Activated CD4-positive, alpha-beta T cell treated with anti-CD3 and anti-CD28 coated beads, Interleukin-2, amount 50 U/mL, for 48 hours (primary cell): ENCODE results near the gene KAT2B.

Experiments used
- DNase-seq, 2 experiments: peaks; one replicate each; pipeline ENCODE4 v3.0.0-alpha.2; 2020

The KAT2B gene

DNA sequence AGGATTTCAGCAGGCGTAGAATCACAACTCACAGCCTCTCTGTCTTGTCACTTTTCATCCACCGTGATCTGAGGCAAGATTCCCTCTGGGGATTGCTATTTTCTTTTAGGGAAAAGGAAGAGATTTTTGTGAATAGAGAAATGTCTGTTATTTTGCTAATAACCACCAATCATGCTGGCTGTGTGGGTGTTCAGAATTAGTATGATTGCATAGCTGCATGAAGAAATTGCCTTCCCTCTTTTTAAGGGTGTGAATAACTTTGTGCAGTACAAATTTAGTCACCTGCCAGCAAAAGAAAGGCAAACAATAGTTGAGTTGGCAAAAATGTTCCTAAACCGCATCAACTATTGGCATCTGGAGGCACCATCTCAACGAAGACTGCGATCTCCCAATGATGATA is 60.8 kb downstream of the KAT2B start:
- DNase-seq, result no peak

DNA sequence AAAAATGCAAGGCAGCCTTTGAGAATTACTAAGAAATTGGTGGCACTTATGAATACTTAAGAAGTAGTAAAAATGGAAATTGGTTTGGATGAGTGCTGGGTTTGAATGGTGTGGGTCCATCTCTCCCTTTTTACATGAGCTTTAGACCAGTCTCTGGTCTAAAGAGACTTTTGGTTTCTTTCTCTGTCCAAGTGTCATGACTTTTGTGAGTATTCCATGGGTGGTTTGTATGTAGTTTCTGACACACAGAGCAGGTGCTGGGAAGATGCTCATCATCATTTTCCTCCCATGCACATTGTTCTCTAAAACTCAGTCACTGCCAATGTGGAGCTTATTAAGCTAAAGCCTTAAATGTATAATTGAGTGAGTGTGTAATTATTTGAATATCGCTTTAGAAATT is 63.5 kb downstream of the KAT2B start:
- DNase-seq, result no peak

DNA sequence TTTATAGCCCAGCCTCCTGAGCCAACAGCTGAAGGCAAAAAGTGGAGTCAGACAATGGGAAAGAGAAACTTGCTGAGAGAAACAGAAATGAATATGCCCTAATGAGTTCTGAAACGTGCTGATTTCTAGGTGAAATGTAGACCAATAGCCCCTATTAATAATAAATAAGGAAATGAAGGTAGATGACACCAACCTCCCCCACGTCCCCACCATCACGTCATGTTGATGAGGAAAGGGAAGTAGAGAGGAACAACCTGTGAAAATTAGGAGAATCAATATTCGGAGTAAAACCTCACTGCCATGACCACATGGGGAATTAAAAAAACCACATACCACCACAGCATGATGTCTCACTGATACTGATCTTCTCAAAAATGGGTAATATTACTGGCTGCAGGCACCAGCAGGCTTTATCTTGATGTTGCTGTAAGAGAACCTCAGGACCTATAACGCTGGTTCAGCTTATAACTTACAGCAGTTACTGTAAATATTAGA is 64.0 kb downstream of the KAT2B start:
- peak; percentile 52 to 63 for DNase-seq

DNA sequence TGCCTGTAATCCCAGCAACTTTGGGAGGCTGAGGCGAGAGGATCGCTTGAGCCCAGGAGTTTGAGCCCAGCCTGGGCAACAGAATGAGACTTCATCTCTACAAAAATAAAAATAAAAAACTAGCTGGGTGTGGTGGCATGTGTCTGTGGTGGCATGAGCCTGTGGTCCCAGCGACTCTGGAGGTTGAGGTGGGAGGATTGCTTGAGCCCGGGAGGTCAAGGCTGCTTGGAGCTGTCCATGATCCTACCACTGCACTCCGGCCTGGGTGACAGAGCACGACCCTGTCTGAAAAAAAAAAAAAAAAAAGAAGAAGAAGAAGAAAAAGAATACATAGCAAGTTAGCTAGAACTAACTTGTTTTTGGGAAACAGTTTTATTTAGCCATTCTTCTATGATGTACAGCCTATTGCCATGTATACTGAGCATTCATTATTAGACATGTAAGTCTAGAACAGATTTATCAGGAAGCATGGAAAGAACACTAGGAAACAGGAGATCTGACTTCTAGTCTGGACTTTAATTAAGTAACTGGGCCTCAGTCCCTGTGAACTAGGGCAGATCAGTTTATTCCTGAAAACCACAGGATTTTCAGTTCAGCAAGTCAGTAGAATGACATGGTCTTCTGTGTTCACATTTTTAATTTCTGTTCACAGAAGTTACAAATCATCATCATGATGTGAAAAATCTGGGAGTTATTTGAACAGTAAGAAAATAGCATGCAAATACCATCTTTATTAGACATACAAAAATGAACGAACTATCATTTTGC is 65.5 kb downstream of the KAT2B start:
- no peak for DNase-seq

DNA sequence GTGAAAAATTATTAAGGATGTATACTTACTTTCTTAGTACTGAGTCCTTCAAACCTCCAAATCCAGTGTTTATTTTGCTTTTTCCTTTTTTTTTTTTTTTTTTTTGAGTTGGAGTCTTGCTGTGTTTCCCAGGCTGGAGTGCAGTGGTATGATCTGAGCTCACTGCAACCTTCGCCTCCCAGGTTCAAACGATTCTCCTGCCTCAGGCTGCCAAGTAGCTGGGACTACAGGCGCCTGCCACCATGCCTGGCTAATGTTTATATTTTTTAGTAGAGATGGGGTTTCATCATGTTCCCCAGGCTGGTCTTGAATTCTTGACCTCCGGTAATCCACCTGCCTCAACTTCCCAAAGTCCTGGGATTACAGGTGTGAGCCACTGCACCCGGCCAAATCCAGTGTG is 67.5 kb downstream of the KAT2B start:
- DNase-seq, result no peak

DNA sequence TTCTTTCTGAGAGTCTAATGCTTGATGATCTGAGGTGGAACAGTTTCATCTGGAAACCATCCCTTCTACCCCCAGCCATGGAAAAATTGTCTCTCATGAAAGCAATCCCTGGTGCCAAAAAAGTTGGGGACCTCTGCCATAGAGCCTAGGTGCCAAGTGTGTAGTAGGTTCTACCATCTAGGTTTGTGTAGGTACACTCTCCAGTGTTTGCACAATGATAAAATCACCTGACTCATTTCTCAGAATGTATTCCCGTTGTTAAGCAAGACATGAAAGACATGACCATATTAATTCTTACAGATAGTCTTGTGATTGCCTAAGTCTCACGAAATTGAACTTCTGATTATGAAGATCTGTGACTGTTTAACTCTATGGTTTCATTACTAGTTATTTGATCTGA is 68.6 kb downstream of the KAT2B start:
- no peak for DNase-seq

DNA sequence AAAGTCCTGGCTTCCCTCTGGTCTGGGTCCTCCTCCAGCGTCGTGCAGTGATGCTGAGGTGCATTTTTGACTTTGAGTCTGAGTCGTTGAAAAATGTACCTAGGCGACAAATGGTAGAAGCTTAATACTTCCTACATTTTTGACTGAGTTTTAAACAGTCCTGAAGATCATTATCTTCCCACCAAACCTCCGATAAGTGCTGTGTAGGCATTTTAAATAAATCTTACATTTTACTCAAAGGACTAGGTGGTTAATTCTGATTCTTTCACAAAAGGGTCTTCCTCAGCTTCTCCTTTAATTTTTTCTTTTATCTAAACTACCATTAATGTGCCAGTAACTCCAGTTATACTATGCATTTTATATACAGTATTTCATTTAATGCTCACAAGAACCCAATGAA is 70.6 kb downstream of the KAT2B start:
- no peak for DNase-seq

DNA sequence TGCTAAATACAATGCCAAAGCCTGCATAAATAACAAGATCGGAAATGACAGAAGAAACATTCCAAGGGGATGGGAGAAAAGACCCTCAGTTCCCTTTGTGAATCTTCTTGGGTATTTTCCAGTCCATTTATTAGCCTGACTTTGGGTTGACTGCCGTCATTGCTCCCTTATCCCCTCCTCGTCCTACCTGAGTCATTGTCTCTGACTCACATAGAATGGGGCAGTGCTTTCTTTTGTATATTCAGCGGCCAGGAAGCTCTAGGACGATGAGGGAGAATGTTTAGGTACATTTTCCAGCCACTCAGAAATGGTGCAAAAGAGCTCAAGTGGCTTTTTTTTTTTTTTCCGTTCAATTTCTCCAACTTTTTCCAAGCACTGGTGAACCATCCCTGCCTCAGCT is 71.6 kb downstream of the KAT2B start:
- no peak for DNase-seq

DNA sequence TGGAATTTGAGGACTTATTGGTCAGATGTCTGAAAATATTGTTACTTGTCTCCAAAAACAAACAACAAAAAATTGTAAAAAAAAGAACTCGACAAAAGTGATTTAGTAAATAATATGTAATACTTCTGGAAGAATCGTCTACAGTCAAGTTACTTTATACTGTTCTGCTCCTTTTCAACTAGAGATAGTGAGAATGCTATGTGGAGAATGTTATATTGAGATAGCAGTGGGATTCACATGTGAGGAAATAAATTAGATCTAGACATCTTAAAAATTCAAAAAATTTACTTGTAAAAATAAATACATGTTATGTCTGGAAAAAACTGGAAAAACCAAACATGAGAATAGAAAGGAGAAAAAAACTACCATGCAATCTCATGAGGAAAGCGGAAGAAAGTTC is 80.8 kb downstream of the KAT2B start:
- no peak for DNase-seq

DNA sequence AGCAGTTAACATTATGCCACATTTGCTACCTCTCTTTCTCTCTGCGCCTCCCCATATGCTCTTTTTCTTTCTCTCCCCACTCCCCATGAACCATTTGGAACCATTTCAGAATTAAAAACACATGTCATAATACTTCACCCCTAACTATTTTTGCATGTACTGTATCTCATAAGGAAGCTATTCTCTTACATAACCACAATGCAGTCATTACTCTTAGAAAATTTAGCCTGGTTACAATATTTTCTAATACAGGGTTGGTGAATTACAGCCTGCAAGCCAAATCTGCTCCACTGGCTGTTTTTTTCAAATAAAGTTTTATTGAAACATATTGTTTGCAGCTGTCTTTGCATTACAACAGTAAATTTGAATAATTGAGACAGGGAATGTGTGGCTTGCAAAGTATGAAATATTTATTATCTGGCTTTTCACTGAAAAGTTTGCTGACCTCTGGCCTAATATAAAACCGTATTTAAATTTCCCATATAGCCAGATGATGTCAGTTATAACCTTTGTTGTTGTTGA is 82.9 kb downstream of the KAT2B start:
- no peak for DNase-seq

DNA sequence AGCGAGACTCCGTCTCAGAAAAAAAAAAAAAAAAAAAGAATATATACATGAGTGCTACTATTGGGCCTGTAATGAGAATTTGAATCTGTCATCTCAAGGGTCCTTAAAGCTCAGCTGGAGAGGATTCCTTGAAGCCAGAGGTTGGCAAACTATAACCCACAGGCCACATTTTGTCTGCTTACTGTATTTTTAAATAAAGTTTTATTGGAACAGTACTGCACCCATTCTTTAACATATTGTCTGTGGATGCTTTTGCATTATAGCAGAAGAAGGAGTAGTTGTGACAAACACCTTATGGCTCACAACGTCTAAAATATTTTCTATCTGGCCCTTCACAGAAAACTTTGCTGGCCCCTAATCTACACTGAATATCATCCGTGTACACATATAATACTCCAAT is 85.0 kb downstream of the KAT2B start:
- DNase-seq, result no peak

DNA sequence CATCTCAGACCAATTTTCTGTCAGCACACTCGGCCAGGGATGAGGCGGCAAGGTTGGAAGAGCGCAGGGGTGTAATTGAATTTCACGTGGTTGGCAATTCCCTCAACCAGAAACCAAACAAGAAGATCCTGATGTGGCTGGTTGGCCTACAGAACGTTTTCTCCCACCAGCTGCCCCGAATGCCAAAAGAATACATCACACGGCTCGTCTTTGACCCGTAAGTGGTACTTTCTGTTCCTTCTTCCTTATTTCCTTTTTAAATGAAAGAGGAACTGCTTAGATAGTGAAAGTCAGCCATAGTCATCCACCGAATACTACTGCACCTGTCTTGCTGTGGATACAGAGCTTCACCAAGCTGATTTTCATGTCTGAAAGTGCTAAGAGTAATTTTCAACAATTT is 85.7 kb downstream of the KAT2B start:
- no peak for DNase-seq

DNA sequence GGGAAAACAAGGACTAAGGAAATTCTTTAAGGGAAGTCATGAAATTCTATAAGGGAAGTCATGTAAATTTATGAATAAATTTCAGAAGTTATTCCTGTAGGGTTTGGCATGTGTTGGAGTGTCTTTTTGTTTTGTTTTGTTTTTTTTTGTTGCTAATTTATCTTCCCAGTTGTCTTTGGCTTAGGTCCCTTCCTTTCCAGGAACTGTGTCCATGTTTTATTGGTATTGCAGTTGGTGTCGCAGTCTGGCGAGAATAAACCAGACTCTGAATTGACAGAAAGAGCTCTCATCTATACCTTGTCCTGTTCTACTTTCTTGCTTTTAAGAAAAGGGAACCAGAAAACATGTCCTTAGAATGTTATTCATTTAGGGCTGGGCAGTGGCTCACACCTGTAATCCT is 88.1 kb downstream of the KAT2B start:
- no peak for DNase-seq

DNA sequence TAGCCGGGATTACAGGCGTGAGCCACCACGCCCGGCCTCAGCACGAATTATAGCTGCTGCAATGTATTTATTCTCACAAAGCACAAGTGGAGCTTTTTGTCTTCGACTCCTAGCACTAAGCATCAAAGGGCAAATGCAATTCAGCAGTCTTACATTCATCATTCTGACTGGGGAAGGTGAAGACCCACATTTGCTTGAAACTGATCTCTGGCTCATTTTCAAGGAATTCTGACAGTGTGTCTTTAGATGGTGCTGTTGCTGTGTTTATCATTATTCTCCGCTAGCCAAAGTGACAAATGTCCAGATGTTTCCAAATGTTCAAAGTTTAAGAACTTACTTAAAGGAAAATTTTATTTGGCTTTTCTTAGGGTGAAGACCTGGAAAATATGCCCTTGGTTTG is 89.9 kb downstream of the KAT2B start:
- no peak for DNase-seq

DNA sequence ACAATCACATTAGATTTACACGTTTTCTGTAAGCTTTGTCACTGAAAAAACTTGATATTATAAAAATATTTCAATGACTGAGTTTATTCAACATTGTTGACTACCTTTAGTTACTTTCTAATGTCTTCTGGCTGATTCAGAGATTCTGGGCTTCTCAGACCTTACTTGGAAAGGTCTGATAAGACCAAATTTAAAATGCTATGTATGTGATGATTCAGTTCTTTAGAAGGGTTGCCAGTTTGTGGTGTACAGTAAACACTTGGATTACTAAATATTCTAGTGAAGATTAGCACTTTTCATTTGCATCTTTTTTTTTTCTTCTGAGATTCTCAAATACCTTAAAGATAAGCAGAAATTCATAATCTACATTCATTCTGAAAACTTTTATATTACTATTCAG is 96.0 kb downstream of the KAT2B start:
- DNase-seq, result no peak

DNA sequence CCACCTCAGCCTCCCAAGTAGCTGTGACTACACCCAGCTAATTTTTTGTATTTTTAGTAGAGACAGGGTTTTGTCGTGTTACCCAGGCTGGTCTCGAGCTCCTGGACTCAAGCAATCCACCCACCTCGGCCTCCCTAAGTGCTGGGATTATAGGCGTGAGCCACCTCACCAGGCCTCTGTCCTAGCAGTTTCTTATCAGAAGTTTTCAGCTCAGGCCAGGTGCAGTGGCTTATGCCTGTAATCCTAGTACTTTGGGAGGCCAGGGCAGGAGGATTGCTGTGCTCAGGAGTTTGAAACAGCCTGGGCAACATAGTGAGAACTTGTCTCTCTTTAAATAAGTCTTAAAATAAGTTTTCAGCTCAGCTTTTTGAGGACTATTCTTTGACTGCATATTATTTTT is 97.4 kb downstream of the KAT2B start:
- DNase-seq, result no peak

DNA sequence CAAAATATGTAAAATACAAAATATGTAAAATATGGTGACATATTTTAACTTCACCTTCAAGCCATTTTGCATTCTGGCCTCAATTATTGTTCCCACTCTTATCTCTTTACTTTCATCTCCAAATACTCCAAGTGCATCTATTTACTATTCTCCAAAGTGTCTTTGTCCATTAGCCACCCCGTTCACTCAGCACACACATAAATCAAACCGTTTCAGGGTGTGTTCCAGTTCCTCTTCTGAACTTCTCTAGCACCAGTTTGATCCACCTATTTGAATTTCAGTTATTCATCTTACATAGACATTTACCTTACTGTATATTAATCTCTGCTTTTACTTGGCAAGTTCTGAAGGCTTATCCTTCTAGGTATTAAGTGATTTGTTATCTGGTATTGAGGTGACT is 100.6 kb downstream of the KAT2B start:
- DNase-seq, result no peak

DNA sequence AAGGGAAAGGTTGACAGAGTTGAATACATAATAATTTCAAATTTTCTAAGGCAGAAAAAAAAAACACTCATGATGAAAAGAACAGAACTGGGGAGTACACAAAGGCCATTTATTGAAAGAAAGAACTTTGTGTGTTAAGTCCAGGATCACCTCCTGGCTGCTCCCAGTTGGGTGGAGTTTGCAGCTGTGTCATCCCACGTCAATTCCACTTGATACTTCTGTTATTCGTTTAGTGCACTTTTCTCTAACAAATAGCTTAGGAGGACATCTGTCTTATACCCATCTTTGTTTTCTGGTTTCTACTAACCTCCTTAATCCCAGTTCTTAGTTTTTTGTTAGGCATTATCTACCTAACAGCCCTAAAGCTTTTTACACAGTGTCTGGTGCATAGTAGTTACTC is 101.1 kb downstream of the KAT2B start:
- no peak for DNase-seq

DNA sequence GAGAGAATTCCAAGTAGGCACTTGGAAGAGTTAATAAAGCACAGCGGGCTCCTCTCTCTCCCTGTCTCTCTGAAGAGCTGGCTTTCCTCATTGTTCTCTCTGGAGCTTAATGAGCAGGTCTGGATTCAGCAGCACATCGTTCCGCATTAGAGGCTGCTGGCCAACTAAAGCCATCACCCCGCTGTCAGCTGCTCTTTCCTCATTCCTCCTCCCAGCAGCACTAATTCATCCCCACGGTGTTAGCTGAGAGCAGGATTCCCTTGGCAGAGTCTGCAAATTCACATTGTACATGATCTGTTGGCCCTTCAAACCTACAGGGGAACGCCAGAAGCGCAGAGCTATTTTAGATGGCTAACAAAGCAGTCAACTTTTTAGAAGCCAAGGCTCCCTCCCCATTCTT is 101.6 kb downstream of the KAT2B start:
- no peak for DNase-seq

DNA sequence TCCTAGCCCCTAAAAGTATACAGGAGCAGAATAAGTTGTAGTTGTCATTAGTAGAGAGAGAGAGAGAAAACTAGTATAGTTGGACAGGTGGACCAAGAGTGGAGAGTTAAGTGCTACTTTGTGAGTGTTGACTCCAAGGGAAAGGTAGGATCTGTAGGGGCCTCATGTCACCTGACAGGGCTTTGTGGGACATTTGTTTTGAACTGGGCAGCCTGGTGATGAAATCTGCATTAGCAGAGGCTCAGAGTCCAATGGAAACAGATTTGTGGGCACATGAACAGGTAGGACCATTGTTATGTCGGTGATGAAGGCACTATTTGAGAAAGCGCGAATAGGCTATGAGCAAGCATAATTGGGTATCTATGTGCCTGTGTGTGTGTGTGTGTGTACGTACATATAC is 102.3 kb downstream of the KAT2B start:
- no peak for DNase-seq

DNA sequence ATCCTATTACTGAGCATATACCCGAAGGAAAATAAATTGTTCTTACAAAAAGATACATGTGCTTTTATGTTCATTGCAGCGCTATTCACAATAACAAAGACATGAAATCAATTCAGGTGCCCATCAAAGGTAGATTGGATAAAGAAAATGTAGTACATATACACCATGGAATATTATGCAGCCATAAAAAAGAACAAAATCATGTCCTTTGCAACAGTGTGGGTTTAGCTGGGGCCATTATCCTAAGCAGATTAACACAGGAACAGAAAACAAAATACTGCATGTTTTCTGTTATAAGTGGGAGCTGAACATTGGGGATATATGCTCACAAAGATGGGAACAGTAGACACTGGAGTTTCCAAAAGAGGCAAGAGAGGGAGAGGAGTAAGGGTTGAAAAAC is 103.3 kb downstream of the KAT2B start:
- no peak for DNase-seq

DNA sequence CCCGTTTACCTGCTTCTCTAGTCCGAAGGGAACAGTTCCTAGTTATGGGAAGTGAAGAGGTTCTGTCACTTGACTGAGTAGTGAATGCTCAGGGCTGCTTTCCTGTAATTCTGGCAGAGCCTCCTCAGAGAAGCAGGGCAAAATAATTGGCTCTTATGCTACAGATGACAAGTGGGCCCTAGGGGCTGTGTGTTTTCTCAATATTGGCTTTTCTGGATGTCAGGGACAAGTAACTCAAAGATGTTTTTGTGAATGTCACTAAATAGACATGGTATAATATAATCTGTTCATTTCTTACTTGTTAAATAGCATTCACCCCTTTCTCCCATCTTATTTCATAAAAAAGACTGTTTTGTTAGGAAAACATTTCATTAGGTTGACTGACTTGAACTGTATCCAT is 105.6 kb downstream of the KAT2B start:
- no peak for DNase-seq

DNA sequence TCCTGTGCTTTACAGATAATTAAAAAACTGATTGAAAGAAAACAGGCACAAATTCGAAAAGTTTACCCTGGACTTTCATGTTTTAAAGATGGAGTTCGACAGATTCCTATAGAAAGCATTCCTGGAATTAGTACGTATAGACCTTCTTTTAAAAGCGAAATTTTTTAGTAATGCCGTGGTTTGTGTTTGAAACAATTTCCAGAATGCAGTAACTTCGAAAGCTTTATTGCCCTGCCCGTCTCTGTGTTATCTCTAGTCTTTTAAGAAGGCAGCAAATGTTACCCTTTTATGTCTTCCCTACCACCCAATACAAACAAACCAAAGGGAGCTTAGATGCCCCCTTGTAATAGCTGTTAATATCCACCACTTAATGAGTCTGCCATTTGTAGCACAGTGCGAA is 106.1 kb downstream of the KAT2B start:
- no peak for DNase-seq

DNA sequence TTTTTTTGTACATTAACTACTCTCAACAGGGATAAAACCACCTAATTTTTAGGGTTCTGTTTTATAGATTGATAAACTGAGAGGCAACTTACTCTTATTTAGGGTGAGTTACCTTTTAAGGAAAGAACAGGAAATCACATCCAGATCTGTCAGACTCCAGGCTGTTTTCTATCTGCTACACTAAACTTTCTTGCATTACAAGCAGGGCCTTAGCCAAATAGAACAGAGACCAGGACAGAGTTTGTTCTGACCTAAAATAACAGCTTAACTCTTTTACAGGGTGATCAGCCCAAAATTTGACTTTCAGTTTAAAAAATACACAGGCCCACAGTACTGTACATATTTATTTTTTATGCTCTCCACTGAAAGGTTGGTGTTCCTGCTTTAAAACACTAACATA is 107.1 kb downstream of the KAT2B start:
- DNase-seq, result no peak

DNA sequence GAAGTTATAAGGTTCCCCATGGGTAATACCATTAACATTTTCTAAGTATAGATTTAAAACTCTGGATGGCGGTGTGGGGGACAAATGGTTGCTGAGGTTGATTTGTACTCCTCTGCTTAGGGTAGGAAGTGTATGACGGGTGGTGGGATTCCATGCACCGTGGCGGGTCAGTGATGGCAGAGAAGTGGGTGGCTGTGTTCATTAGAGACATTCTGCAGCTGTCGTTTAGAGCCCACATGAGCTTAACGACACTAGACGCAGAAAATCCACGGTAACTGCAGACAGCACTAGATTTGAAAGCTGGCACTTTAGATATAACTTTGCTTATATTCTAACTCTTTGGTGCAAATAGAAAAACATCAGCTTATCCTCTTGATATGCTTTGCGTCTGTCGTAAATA is 108.2 kb downstream of the KAT2B start:
- DNase-seq, result no peak
